Renal pelvis (tissue), 12 donors: ENCODE measurements around the gene STOML2. TPM values are rescaled to one million over a fixed set of nuclear protein-coding genes. Genes with fewer than 3 reads are reported as not detected.
"Not testable (repeated sequence)": the region's sequence is repeated elsewhere in the genome, so short reads cannot be mapped to it uniquely, and the experiment has no call there.

Experiments used
- DNase-seq: peaks from one replicate; pipeline ENCODE4 v3.0.0-alpha.2; 2013
- long read RNA-seq, 16 experiments: transcript quantifications; one replicate each; lab custom pipeline, GENCODE V29; 2026
- polyA plus RNA-seq, 3 donors: library from polyadenylated mRNA; unstranded; fragments of 120-200 nt; gene quantifications; one replicate each; pipeline ENCODE4 v1.2.1, GENCODE V29; 2013; ENCODE audit not compliant: insufficient read length in 3 of 3

The STOML2 gene
- 100 to 1,000 TPM; 138 to 145 (median 144) TPM for polyA plus RNA-seq
- long read RNA-seq, donor 1, transcript STOML2-201 (10 exons, 1,278 nt) = major isoform, 84 of 135 reads
- long read RNA-seq, donor 1, partial matches to known transcripts = 51 of 135 reads
- long read RNA-seq, donor 1, other reads (novel, unspliced or antisense) = 0 of 135 reads
- long read RNA-seq, donor 2, transcript STOML2-201 (10 exons, 1,278 nt) = major isoform, 126 of 189 reads
- long read RNA-seq, donor 2, partial matches to known transcripts = 61 of 189 reads
- long read RNA-seq, donor 2, other reads (novel, unspliced or antisense) = 0 of 189 reads
- long read RNA-seq, donor 3, transcript STOML2-201 (10 exons, 1,278 nt) = major isoform, 65 of 117 reads
- long read RNA-seq, donor 3, partial matches to known transcripts = 51 of 117 reads
- long read RNA-seq, donor 3, other reads (novel, unspliced or antisense) = 0 of 117 reads
- long read RNA-seq, donor 4, transcript STOML2-201 (10 exons, 1,278 nt) = major isoform, 100 of 180 reads
- long read RNA-seq, donor 4, partial matches to known transcripts = 74 of 180 reads
- long read RNA-seq, donor 4, other reads (novel, unspliced or antisense) = 0 of 180 reads
- long read RNA-seq, donor 5, transcript STOML2-201 (10 exons, 1,278 nt) = major isoform, 32 of 40 reads
- long read RNA-seq, donor 5, partial matches to known transcripts = 8 of 40 reads
- long read RNA-seq, donor 5, other reads (novel, unspliced or antisense) = 0 of 40 reads
- long read RNA-seq, donor 6, transcript STOML2-201 (10 exons, 1,278 nt) = major isoform, 81 of 148 reads
- long read RNA-seq, donor 6, partial matches to known transcripts = 64 of 148 reads
- long read RNA-seq, donor 6, other reads (novel, unspliced or antisense) = 0 of 148 reads
- long read RNA-seq, donor 7, transcript STOML2-201 (10 exons, 1,278 nt) = major isoform, 83 of 134 reads
- long read RNA-seq, donor 7, partial matches to known transcripts = 50 of 134 reads
- long read RNA-seq, donor 7, other reads (novel, unspliced or antisense) = 0 of 134 reads
- long read RNA-seq, donor 8, transcript STOML2-201 (10 exons, 1,278 nt) = major isoform, 22 of 32 reads
- long read RNA-seq, donor 8, partial matches to known transcripts = 9 of 32 reads
- long read RNA-seq, donor 8, other reads (novel, unspliced or antisense) = 0 of 32 reads
- long read RNA-seq, donor 9, transcript STOML2-201 (10 exons, 1,278 nt) = major isoform, 112 of 178 reads
- long read RNA-seq, donor 9, partial matches to known transcripts = 62 of 178 reads
- long read RNA-seq, donor 9, other reads (novel, unspliced or antisense) = 0 of 178 reads
- long read RNA-seq, donor 10, transcript STOML2-201 (10 exons, 1,278 nt) = major isoform, 62 of 115 reads
- long read RNA-seq, donor 10, partial matches to known transcripts = 43 of 115 reads
- long read RNA-seq, donor 10, other reads (novel, unspliced or antisense) = 5 of 115 reads
- long read RNA-seq, donor 11, transcript STOML2-201 (10 exons, 1,278 nt) = major isoform, 40 of 53 reads
- long read RNA-seq, donor 11, partial matches to known transcripts = 11 of 53 reads
- long read RNA-seq, donor 11, other reads (novel, unspliced or antisense) = 0 of 53 reads
- long read RNA-seq, donor 12, transcript STOML2-201 (10 exons, 1,278 nt) = major isoform, 110 of 215 reads
- long read RNA-seq, donor 12, partial matches to known transcripts = 102 of 215 reads
- long read RNA-seq, donor 12, other reads (novel, unspliced or antisense) = 0 of 215 reads
- long read RNA-seq, donor 13, transcript STOML2-201 (10 exons, 1,278 nt) = major isoform, 36 of 64 reads
- long read RNA-seq, donor 13, partial matches to known transcripts = 27 of 64 reads
- long read RNA-seq, donor 13, other reads (novel, unspliced or antisense) = 0 of 64 reads
- long read RNA-seq, donor 14 = 0 reads
- long read RNA-seq, donor 15, transcript STOML2-201 (10 exons, 1,278 nt) = major isoform, 92 of 183 reads
- long read RNA-seq, donor 15, partial matches to known transcripts = 87 of 183 reads
- long read RNA-seq, donor 15, other reads (novel, unspliced or antisense) = 0 of 183 reads
- long read RNA-seq, donor 16, transcript STOML2-201 (10 exons, 1,278 nt) = major isoform, 82 of 134 reads
- long read RNA-seq, donor 16, partial matches to known transcripts = 50 of 134 reads
- long read RNA-seq, donor 16, other reads (novel, unspliced or antisense) = 0 of 134 reads

- DNase-seq = peak; percentile 97
Observed at GRCh38 chr9:35102769-35103659, at the start of gene STOML2. TSS of gene STOML2 (minus strand) at chr9:35103131. CDS start at chr9:35103094, 37 bp downstream.

- DNase-seq = not testable (repeated sequence)
Observed at GRCh38 chr9:35147941-35148563, 45.1 kb upstream of the STOML2 start.

GRCh38 chr9:35142037-35142436 is 39.1 kb upstream of the STOML2 start:
- DNase-seq = no peak

GRCh38 chr9:35140093-35140492 is 37.2 kb upstream of the STOML2 start:
- DNase-seq = no peak

GRCh38 chr9:35136866-35137265 is 33.9 kb upstream of the STOML2 start:
- no peak for DNase-seq

- no peak for DNase-seq
Observed at GRCh38 chr9:35135988-35136387, 33.1 kb upstream of the STOML2 start.

GRCh38 chr9:35134920-35135319 is 32.0 kb upstream of the STOML2 start:
- DNase-seq = no peak

GRCh38 chr9:35116898-35117551 is 14.1 kb upstream of the STOML2 start:
- DNase-seq = peak; percentile 94

GRCh38 chr9:35116539-35116897 is 13.6 kb upstream of the STOML2 start:
- DNase-seq = no peak

- peak; percentile 98 for DNase-seq
Observed at GRCh38 chr9:35115680-35116538, 13.0 kb upstream of the STOML2 start, which contains the start of gene ATOSB. TSS of gene ATOSB (minus strand) at chr9:35115862. CDS start at chr9:35108274, 7,588 bp downstream.

GRCh38 chr9:35114840-35115628 is 12.1 kb upstream of the STOML2 start:
- no peak for DNase-seq

GRCh38 chr9:35114113-35114839 is 11.3 kb upstream of the STOML2 start:
- DNase-seq = peak; percentile 85

- no peak for DNase-seq
Observed at GRCh38 chr9:35112257-35113020, 9.5 kb upstream of the STOML2 start.
